ENCODE measurements around the gene SND1.

SND1 gene

GRCh38 chr7:128029405-128029995 is 377.5 kb downstream of the SND1 start:
- no peak for DNase-seq

GRCh38 chr7:128030263-128030653 is 378.3 kb downstream of the SND1 start:
- DNase-seq = no peak

- DNase-seq = no peak
Measured at GRCh38 chr7:128030654-128031611, 378.9 kb downstream of the SND1 start, which contains the start of gene LRRC4. Gene LRRC4 (minus strand): TSS chr7:128031437. CDS start chr7:128030640, 797 bp downstream.

GRCh38 chr7:128031901-128032604 is 380.1 kb downstream of the SND1 start:
- peak; percentile 9 for DNase-seq

DNA sequence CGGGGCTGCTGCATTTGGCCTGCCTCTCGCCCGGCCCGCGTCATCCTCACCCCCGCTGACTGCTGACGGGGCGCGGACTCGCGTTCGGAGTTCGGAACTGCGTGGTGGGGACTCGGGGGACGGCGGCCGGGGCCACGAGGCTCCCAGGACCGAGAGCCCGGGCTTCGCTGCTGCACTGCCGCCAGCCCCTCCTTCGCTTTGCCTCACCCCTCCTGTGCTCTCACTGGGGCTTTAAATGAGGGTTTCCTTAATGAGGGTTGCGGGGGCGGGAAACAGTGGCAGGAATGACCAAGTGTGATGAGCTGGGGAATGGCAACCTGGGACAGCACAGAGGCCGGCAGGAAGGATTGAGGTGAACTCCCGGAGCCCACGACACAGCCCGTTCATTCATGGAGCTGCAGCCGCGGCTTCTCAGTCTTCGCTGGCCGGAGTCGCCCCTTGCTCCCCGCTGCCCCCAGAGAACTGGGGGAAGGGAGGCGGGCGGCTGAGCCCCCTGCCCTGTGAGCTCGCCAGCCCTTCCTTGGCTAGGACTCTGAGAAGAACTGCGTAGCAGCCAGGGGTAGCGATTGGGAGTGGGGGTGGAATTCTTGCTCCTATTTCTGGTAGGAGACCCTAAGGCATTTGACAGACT is 380.7 kb downstream of the SND1 start:
- no peak for DNase-seq

GRCh38 chr7:128033246-128033645 is 381.3 kb downstream of the SND1 start:
- DNase-seq = no peak

DNA sequence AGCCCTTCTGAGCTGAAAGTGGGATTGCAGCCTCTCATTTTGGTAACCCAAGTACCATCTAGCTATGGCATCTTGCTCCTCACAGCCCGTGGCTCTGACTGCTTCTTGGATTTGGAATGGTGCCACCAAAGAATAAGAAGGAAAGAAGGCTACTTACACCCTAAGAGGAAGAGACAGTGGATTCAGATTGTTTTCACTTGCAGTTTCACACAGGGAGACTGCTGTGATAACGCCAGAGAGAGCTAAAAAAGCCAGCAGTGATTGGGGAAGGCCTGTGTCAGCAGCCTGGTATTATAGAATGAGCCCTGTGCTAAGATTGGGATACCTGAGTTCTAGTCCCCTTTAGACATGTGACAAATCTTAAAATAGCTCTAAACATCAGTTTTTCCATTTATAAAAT is 382.8 kb downstream of the SND1 start:
- DNase-seq = no peak

- no peak for DNase-seq
Measured at GRCh38 chr7:128035712-128036111, 383.7 kb downstream of the SND1 start.

DNA sequence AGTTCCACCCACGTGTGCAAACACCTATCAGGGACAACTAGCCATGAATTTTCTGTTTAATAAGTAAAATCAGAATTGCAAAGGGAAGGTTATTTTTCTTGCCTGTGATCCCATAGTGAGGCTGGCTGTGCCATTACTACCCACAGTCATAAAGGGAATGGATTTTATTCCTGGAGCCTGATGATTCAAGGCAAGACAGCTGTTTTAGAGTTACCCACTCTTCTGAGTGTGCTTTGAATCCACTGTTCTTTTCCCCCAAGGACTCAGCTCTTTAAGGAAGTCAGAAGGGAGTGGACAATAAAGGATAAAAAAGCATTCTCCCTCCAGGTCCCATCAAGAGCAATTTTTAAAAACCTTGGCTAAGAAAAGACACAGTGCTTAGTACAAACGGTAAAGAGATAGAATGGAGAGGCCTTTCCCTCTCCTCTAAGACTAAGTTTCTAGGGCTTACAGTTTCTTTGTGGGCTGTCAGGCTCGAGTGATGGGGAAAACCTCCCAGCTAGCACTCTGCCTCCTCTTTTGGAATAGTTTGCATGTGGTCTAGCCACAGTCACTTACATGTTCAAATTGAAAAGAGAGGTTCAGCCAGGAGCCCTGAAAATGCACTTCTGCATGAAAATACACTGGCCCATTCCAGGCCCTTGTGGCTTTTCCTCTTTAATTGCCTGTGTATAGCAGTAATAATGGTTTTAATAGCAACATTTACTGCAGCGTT is 384.4 kb downstream of the SND1 start:
- DNase-seq = no peak

DNA sequence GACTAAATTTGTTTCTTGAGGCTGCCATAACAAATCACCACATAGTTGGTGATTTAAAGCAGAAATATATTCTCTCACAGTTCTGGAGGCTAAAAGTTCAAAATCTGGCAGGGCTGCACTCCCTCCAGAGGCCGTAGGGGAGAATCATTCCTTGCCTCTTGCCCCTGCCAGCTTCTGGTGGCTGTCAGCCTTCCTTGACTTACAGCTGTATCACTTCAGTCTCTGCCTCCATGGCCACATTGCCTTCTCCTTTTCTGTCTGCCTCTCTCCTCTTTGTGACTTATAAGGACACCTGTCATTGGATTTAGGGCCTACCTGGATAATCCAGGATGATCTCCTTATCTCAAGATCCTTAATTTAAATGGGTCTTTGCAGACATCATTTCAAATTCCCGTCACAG is 385.1 kb downstream of the SND1 start:
- no peak for DNase-seq

- DNase-seq = no peak
Measured at GRCh38 chr7:128037880-128038619, 386.1 kb downstream of the SND1 start.

DNA sequence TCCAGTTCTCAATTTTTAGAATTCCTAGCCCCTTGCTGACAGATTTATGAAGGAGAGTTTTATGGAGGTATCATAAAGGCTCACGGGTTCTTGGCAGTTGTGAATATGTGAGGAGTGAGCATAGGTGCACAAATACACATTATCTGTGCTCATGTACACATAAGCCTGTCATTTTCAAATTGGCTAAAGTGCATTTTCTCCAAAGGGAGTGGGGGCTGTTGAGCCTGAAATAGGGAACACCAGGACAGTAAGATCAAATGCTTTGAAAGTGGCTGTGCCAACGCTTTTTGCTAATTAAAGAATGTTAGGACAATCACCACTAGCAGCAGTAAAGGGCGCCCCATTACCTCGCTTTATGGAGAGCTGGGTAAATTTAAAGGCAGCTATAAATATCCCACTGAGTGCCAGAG is 387.6 kb downstream of the SND1 start:
- DNase-seq = no peak

- no peak for DNase-seq
Measured at GRCh38 chr7:128040205-128040604, 388.2 kb downstream of the SND1 start.

DNA sequence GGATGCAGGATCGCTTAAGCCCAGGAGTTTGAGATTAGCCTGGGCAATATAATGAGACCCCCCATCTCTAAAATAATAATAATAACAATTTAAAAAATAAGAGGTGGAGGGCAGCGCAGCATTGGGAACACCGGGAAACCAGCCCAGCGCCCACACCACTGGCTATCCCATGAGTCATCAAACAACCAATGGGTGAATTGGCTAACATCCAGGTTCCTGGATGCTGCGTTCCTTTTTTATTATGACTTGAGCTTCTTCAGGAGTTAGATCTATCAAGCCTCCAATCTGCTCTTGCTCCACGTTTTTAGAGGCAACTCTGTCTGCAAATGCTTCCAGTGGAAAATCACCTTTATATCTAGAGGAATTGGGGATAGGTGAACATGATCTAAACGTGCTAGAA is 389.2 kb downstream of the SND1 start:
- no peak for DNase-seq

DNA sequence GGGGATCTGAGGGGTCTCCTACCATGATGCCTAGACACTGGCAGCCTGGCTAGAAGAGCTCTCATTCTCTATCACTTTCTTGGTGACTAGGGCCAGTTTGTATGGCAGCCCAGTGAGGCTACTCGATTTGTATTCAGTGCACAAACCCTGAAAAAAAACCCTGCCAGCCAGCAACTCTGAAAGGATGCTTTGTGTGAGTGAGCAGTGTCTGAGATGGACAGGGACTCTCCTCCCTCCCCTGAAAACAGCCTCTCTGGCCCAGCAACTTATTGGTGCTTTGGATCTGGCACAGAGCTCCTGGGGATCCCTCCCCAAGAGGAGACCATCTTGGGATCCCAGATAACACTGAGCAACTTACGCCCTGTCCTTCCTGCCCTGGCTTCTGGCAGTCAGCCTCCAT is 390.0 kb downstream of the SND1 start:
- no peak for DNase-seq

DNA sequence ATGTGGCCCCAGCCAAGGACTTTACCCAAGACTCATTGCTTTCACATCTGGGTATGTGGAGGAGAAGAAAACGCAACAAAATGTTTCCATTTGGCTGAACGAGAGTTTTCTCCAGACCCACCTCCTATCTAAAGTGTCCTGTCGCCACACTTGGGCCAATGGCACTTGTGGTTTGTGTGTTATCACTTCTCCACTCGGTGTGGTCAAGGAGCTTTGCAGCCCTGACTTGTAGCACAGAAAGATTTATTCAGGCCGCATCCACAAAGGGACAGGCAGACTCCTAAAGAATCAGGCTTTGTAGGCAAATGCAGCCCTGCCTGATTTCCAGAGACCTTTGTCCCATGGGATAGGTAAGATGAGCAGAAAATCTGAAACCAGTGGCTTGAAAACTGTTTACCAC is 392.1 kb downstream of the SND1 start:
- no peak for DNase-seq

- DNase-seq = no peak
Measured at GRCh38 chr7:128045158-128045557, 393.2 kb downstream of the SND1 start.

DNA sequence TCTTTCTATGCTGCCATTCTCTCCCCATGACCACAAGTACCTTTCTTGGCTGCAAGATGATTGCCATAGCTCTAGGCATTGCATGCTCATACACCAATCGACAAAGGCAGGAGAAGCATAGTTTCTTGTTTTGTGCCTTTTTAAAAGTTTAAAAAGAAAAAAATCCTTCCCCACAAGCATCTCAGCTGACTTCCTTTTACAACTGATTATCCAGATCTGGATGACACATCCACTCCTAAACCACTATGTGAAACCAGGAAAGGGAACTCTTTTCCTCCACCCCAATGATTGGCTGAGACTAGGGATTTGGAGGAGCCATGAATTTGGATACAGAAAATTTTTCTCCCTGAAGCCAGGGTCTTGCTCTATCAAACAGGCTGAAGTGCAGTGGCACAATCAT is 393.8 kb downstream of the SND1 start:
- no peak for DNase-seq

- no peak for DNase-seq
Measured at GRCh38 chr7:128052404-128052803, 400.4 kb downstream of the SND1 start.

DNA sequence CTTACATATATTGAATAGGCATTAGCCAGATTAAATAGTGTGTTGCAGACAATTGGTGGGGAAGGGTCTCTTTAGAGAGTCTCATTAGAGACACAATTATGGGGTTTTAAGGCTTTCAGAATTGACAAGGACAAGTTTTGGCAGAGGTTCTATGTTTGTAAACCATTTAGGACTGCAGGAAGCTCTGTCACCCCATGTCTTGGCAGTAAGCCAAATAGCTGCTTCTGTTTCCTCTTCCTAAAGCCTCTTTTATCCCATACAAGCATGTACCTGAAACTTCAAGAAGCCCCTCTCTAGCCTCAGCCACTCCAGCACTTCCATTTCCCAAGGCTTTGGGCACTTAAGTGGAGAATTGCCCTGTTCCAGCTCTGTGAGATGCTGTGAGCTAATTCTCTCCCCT is 401.0 kb downstream of the SND1 start:
- no peak for DNase-seq

DNA sequence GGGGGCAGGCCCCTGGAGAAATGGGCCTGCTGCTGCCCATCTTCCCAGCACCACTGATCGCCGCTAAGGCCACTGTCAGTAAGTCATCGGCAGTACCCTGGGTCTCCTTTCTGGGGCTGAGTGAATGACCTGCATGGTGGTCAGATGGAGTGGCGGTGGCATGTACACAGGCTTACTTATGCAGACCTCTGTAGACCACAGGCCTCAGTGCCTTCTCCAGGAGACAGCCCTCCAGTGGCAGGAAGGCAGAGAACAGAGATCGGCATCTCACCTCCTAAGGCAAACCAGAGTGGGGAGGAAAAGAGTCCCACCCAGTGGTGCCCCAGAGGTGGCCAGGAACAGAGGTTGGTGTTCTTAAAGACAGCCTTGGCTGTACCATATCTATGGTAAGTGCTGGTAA is 402.0 kb downstream of the SND1 start:
- DNase-seq = no peak

DNA sequence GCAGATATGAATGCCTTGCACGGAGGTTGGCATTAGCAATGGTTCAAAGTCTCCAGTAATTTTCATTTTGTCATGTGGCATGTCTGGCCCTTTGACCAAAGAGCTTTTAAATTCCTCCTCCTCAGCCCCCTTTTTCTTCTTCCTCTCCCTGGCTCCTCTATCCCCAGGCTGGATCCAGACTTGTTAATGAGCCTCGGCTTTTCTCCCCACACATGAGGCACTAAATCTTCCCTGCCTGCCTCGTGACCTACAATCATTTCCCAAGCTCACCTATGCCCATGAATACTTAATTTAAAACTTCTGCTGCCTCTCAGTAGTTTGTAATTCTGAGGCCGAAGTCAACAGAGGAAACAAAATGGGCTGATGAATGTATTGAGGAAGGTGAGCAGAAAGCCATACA is 402.5 kb downstream of the SND1 start:
- no peak for DNase-seq

All from effector CD8-positive, alpha-beta T cell (primary cell).